ENCODE results near the gene IFT22.

DNA sequence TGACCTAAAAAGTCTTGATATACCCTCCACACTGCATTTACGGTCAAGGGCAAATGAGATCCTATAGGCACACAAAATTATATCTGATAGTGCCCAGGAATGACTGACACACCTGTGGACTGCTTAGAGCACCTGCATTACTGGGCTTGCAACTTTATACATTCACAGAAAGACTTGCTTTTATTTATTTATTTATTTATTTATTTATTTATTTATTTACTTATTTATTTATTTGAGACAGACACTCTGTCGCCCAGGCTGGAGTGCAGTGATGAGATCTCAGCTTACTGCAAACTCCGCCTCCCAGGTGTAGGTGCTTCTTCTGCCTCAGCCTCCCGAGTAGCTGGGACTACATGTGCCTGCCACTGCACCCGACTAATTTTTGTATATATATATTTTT is 6.5 kb upstream of the IFT22 start:
- TF ChIP-seq POLR2AphosphoS5 (IDR thresholded peaks at IDR 0.05; ENCODE audit: low read depth, low read length) = no peak
- TF ChIP-seq, protein P1, sequence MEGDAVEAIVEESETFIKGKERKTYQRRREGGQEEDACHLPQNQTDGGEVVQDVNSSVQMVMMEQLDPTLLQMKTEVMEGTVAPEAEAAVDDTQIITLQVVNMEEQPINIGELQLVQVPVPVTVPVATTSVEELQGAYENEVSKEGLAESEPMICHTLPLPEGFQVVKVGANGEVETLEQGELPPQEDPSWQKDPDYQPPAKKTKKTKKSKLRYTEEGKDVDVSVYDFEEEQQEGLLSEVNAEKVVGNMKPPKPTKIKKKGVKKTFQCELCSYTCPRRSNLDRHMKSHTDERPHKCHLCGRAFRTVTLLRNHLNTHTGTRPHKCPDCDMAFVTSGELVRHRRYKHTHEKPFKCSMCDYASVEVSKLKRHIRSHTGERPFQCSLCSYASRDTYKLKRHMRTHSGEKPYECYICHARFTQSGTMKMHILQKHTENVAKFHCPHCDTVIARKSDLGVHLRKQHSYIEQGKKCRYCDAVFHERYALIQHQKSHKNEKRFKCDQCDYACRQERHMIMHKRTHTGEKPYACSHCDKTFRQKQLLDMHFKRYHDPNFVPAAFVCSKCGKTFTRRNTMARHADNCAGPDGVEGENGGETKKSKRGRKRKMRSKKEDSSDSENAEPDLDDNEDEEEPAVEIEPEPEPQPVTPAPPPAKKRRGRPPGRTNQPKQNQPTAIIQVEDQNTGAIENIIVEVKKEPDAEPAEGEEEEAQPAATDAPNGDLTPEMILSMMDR (IDR thresholded peaks at IDR 0.05) = no peak
- no peak for TF ChIP-seq EP300 (IDR thresholded peaks at IDR 0.05; ENCODE audit: borderline replicate concordance in 1 of 2, low read depth in 1 of 2, low read length in 1 of 2)
- no peak for TF ChIP-seq MXI1 (IDR thresholded peaks at IDR 0.05; ENCODE audit: low read depth, low read length)
- no peak for TF ChIP-seq GABPA (IDR thresholded peaks at IDR 0.05; ENCODE audit: low read depth)
- no peak for TF ChIP-seq YY1 (IDR thresholded peaks at IDR 0.05; ENCODE audit: low read depth)
- TF ChIP-seq CHD2 (IDR thresholded peaks at IDR 0.05; ENCODE audit: low read length, partially characterized antibody) = no peak
- no peak for TF ChIP-seq SMC3 (IDR thresholded peaks at IDR 0.05; ENCODE audit: low read depth, low read length)
- TF ChIP-seq, protein P2, sequence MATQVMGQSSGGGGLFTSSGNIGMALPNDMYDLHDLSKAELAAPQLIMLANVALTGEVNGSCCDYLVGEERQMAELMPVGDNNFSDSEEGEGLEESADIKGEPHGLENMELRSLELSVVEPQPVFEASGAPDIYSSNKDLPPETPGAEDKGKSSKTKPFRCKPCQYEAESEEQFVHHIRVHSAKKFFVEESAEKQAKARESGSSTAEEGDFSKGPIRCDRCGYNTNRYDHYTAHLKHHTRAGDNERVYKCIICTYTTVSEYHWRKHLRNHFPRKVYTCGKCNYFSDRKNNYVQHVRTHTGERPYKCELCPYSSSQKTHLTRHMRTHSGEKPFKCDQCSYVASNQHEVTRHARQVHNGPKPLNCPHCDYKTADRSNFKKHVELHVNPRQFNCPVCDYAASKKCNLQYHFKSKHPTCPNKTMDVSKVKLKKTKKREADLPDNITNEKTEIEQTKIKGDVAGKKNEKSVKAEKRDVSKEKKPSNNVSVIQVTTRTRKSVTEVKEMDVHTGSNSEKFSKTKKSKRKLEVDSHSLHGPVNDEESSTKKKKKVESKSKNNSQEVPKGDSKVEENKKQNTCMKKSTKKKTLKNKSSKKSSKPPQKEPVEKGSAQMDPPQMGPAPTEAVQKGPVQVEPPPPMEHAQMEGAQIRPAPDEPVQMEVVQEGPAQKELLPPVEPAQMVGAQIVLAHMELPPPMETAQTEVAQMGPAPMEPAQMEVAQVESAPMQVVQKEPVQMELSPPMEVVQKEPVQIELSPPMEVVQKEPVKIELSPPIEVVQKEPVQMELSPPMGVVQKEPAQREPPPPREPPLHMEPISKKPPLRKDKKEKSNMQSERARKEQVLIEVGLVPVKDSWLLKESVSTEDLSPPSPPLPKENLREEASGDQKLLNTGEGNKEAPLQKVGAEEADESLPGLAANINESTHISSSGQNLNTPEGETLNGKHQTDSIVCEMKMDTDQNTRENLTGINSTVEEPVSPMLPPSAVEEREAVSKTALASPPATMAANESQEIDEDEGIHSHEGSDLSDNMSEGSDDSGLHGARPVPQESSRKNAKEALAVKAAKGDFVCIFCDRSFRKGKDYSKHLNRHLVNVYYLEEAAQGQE (IDR thresholded peaks at IDR 0.05; ENCODE audit: low read depth, low read length) = no peak
- no peak for TF ChIP-seq TAF1 (IDR thresholded peaks at IDR 0.05; ENCODE audit: borderline replicate concordance, low read depth, low read length)
- no peak for TF ChIP-seq TCF12 (IDR thresholded peaks at IDR 0.05)

Measured in SK-N-SH (cell line).